ENCODE data around the gene AXL.

GRCh38 chr19:41305927-41306793 lies 87.1 kb downstream of the AXL start:
- TF ChIP-seq CTCF (conservative IDR thresholded peaks at IDR 0.05 in 1 of 2, IDR thresholded peaks at IDR 0.05 in 1 of 2; ENCODE audit: extremely low read depth in 1 of 2, insufficient read depth in 1 of 2, low read depth in 1 of 2, low read length in 2 of 2): no peak
- no peak for TF ChIP-seq EZH2 (IDR thresholded peaks at IDR 0.05; ENCODE audit: borderline replicate concordance, low read length)

All from mammary epithelial cell (primary cell).